Measurements from ENCODE around the gene PDE3A.
"Not testable (repeated sequence)": the region's sequence is repeated elsewhere in the genome, so short reads cannot be mapped to it uniquely, and the experiment has no call there.

Gene PDE3A

GRCh38 chr12:20368114-20368650, at the start of gene PDE3A:
Gene PDE3A (plus strand): TSS chr12:20368537. CDS start chr12:20369285, 748 bp downstream.
- peak; percentile 62 for DNase-seq (ENCODE audit: insufficient read length, low spot score)
- no peak for FAIRE-seq
- no peak for TF ChIP-seq POLR2A (IDR thresholded peaks at IDR 0.05; ENCODE audit: low read depth, low read length)

- DNase-seq (ENCODE audit: insufficient read length, low spot score) (no peak), FAIRE-seq (no peak)
- TF ChIP-seq POLR2A (IDR thresholded peaks at IDR 0.05; ENCODE audit: low read depth, low read length) = no peak
Measured at GRCh38 chr12:20319366-20319765, 49.0 kb upstream of the PDE3A start.

GRCh38 chr12:20320552-20320951, 47.8 kb upstream of the PDE3A start:
- no peak for FAIRE-seq

GRCh38 chr12:20330826-20331505, 37.4 kb upstream of the PDE3A start:
- FAIRE-seq; DNase-seq (ENCODE audit: insufficient read length, low spot score): not testable (repeated sequence)

More at GRCh38 chr12:20320552-20320951, 47.8 kb upstream of the PDE3A start:
- TF ChIP-seq POLR2A (IDR thresholded peaks at IDR 0.05; ENCODE audit: low read depth, low read length) = no peak
- DNase-seq (ENCODE audit: insufficient read length, low spot score) = no peak

- no peak for TF ChIP-seq POLR2A (IDR thresholded peaks at IDR 0.05; ENCODE audit: low read depth, low read length)
- FAIRE-seq (no peak), DNase-seq (ENCODE audit: insufficient read length, low spot score) (no peak)
Measured at GRCh38 chr12:20339060-20339459, 29.3 kb upstream of the PDE3A start.

- FAIRE-seq = no peak
- DNase-seq (ENCODE audit: insufficient read length, low spot score) = no peak
- no peak for TF ChIP-seq POLR2A (IDR thresholded peaks at IDR 0.05; ENCODE audit: low read depth, low read length)
Measured at GRCh38 chr12:20342111-20342510, 26.2 kb upstream of the PDE3A start.

- no peak for TF ChIP-seq POLR2A (IDR thresholded peaks at IDR 0.05; ENCODE audit: low read depth, low read length)
- no peak for DNase-seq (ENCODE audit: insufficient read length, low spot score)
- no peak for FAIRE-seq
Measured at GRCh38 chr12:20345866-20346265, 22.5 kb upstream of the PDE3A start.

- no peak for TF ChIP-seq POLR2A (IDR thresholded peaks at IDR 0.05; ENCODE audit: low read depth, low read length)
- no peak for DNase-seq (ENCODE audit: insufficient read length, low spot score)
- FAIRE-seq = no peak
Measured at GRCh38 chr12:20350026-20350425, 18.3 kb upstream of the PDE3A start.

- no peak for TF ChIP-seq POLR2A (IDR thresholded peaks at IDR 0.05; ENCODE audit: low read depth, low read length)
- no peak for FAIRE-seq
- no peak for DNase-seq (ENCODE audit: insufficient read length, low spot score)
Measured at GRCh38 chr12:20350495-20350894, 17.8 kb upstream of the PDE3A start.

GRCh38 chr12:20351406-20351805, 16.9 kb upstream of the PDE3A start:
- no peak for FAIRE-seq
- TF ChIP-seq POLR2A (IDR thresholded peaks at IDR 0.05; ENCODE audit: low read depth, low read length) = no peak
- DNase-seq (ENCODE audit: insufficient read length, low spot score) = no peak

GRCh38 chr12:20356048-20356447, 12.3 kb upstream of the PDE3A start:
- FAIRE-seq = no peak
- no peak for TF ChIP-seq POLR2A (IDR thresholded peaks at IDR 0.05; ENCODE audit: low read depth, low read length)

GRCh38 chr12:20360407-20360806, 7.9 kb upstream of the PDE3A start:
- no peak for TF ChIP-seq POLR2A (IDR thresholded peaks at IDR 0.05; ENCODE audit: low read depth, low read length)
- FAIRE-seq (no peak), DNase-seq (ENCODE audit: insufficient read length, low spot score) (no peak)

More at GRCh38 chr12:20356048-20356447, 12.3 kb upstream of the PDE3A start:
- no peak for DNase-seq (ENCODE audit: insufficient read length, low spot score)

GRCh38 chr12:20361416-20361815, 6.9 kb upstream of the PDE3A start:
- no peak for FAIRE-seq
- TF ChIP-seq POLR2A (IDR thresholded peaks at IDR 0.05; ENCODE audit: low read depth, low read length) = no peak
- no peak for DNase-seq (ENCODE audit: insufficient read length, low spot score)

- no peak for TF ChIP-seq POLR2A (IDR thresholded peaks at IDR 0.05; ENCODE audit: low read depth, low read length)
- FAIRE-seq (no peak), DNase-seq (ENCODE audit: insufficient read length, low spot score) (no peak)
Measured at GRCh38 chr12:20364501-20364900, 3.8 kb upstream of the PDE3A start.

GRCh38 chr12:20366776-20367409, 1.4 kb upstream of the PDE3A start:
- FAIRE-seq (no peak), DNase-seq (ENCODE audit: insufficient read length, low spot score) (no peak)
- TF ChIP-seq POLR2A (IDR thresholded peaks at IDR 0.05; ENCODE audit: low read depth, low read length) = no peak

Data from H54 (cell line).